Glutamatergic neuron (in vitro differentiated cells): ENCODE measurements around the gene PGF. TPM values are rescaled to one million over a fixed set of nuclear protein-coding genes. Genes with fewer than 3 reads are reported as not detected.

Source experiments
- DNase-seq: peaks from one replicate; pipeline ENCODE4 v3.0.0; 2022
- H3K27ac Mint-ChIP-seq: one replicate; pipeline ENCODE4 v1.8.0; 2020; ENCODE audit warnings: mild to moderate bottlenecking, mixed read lengths, inconsistent platforms; ENCODE audit not compliant: unreplicated experiment
- H3K27me3 Mint-ChIP-seq: one replicate; pipeline ENCODE4 v1.8.0; 2020; ENCODE audit warnings: mild to moderate bottlenecking, moderate library complexity, mixed read lengths, inconsistent platforms; ENCODE audit not compliant: unreplicated experiment
- H3K36me3 Mint-ChIP-seq: one replicate; pipeline ENCODE4 v1.8.0; 2020; ENCODE audit warnings: mild to moderate bottlenecking, mixed read lengths, inconsistent platforms; ENCODE audit not compliant: unreplicated experiment
- H3K4me1 Mint-ChIP-seq: one replicate; pipeline ENCODE4 v1.8.0; 2020; ENCODE audit warnings: mild to moderate bottlenecking, low read depth, mixed read lengths, inconsistent platforms; ENCODE audit not compliant: unreplicated experiment
- H3K4me3 Mint-ChIP-seq: one replicate; pipeline ENCODE4 v1.8.0; 2020; ENCODE audit warnings: mild to moderate bottlenecking, mixed read lengths, inconsistent platforms; ENCODE audit not compliant: unreplicated experiment
- H3K9me3 Mint-ChIP-seq: one replicate; pipeline ENCODE4 v1.8.0; 2020; ENCODE audit warnings: mild to moderate bottlenecking, moderate library complexity, mixed read lengths, inconsistent platforms; ENCODE audit not compliant: unreplicated experiment
- CTCF ChIP-seq: fragments of 200-600 bp; sonication (generic); IDR thresholded peaks from one replicate; pipeline ENCODE4 v1.5.0; 2021; ENCODE audit not compliant: partially characterized antibody, unreplicated experiment
- long read RNA-seq: library from polyadenylated mRNA; unstranded; transcript quantifications from one replicate; pipeline ENCODE4 v2.0.0, GENCODE V29; 2020; ENCODE audit not compliant: unreplicated experiment
- total RNA-seq: library from RNA; stranded (reverse); fragmentation: NEBNext Ultra II Directional; extraction: Animal tissue kit (Norgen Biotek cat#: 25700); gene quantifications from one replicate; pipeline ENCODE4 v1.2.1, GENCODE V29; 2021; ENCODE audit not compliant: unreplicated experiment

The PGF gene
- total RNA-seq, result 7.9 TPM
- long read RNA-seq, transcript PGF-206 (7 exons, 1,927 nt), result major isoform, 6 of 12 reads
- long read RNA-seq, partial matches to known transcripts, result 0 of 12 reads
- long read RNA-seq, other reads (novel, unspliced or antisense), result 1 of 12 reads

GRCh38 chr14:74955229-74956026 is at the start of gene PGF:
Gene PGF (minus strand): TSS chr14:74955597. CDS start chr14:74955242, 355 bp downstream.
- TF ChIP-seq CTCF, result no peak
- DNase-seq, result peak; percentile 73
- peak within 1 kb of the TSS; percentile 40 for H3K4me3 Mint-ChIP-seq
- H3K4me1 Mint-ChIP-seq, result peaks cover 5% of the 10 kb centered on the region
- peak within 1 kb of the TSS; percentile 9 for H3K27ac Mint-ChIP-seq
- no peaks in the 10 kb centered on the region for H3K27me3 Mint-ChIP-seq
- peaks cover 2% of the 10 kb centered on the region for H3K9me3 Mint-ChIP-seq
- H3K36me3 Mint-ChIP-seq, result no peaks in the 10 kb centered on the region

- Mint-ChIP-seq H3K9me3 (peaks cover 2% of the 10 kb centered on the region), H3K4me1 (peaks cover 6% of the 10 kb centered on the region), H3K36me3 (no peaks in the 10 kb centered on the region), H3K27me3 (no peaks in the 10 kb centered on the region), H3K4me3 (peak overlapping the region; percentile 88), H3K27ac (no peak overlapping the region)
- TF ChIP-seq CTCF, result no peak
- DNase-seq, result no peak
Measured at GRCh38 chr14:75003250-75004027, 48.0 kb upstream of the PGF start.

- H3K27ac Mint-ChIP-seq, result peak within 1 kb of the TSS; percentile 88
- peaks cover 6% of the 10 kb centered on the region for H3K4me1 Mint-ChIP-seq
- H3K4me3 Mint-ChIP-seq, result peak within 1 kb of the TSS; percentile 88
- H3K27me3 Mint-ChIP-seq, result no peaks in the 10 kb centered on the region
- TF ChIP-seq CTCF, result peak; percentile 58
- peaks cover 2% of the 10 kb centered on the region for H3K9me3 Mint-ChIP-seq
- H3K36me3 Mint-ChIP-seq, result no peaks in the 10 kb centered on the region
- peak; percentile 98 for DNase-seq
Measured at GRCh38 chr14:75002392-75003249, 47.2 kb upstream of the PGF start, which contains the start of gene EIF2B2. Gene EIF2B2 (plus strand): TSS chr14:75002921. CDS start chr14:75002991, 70 bp downstream.

- H3K9me3 Mint-ChIP-seq, result peaks cover 2% of the 10 kb centered on the region
- peaks cover 6% of the 10 kb centered on the region for H3K4me1 Mint-ChIP-seq
- H3K4me3 Mint-ChIP-seq, result peak overlapping the region; percentile 88
- no peaks in the 10 kb centered on the region for H3K36me3 Mint-ChIP-seq
- TF ChIP-seq CTCF, result no peak
- peak overlapping the region; percentile 88 for H3K27ac Mint-ChIP-seq
- no peak for DNase-seq
- H3K27me3 Mint-ChIP-seq, result no peaks in the 10 kb centered on the region
Measured at GRCh38 chr14:75001899-75002298, 46.5 kb upstream of the PGF start.
